GM23338 (cell line): ENCODE data around the gene FAM120A. TPM values are rescaled to one million over a fixed set of nuclear protein-coding genes. Genes with fewer than 3 reads are reported as not detected.

Experiments
- ATAC-seq: fragments of 200-7000 bp; cut with Tn5 transposase; 3 replicates; pipeline ENCODE4 v1.9.1; 2020
- DNase-seq: peaks from one replicate; pipeline ENCODE4 v3.0.0-alpha.2; 2015; ENCODE audit warnings: low spot score
- H2AFZ ChIP-seq: fragments of 200-600 bp; sonication (generic); 2 replicates; pipeline ENCODE4 v1.8.0; 2016; ENCODE audit warnings: antibody characterized with exemption, mild to moderate bottlenecking, moderate library complexity
- H3F3A ChIP-seq: fragments of 200-600 bp; sonication (generic); replicated peaks from 2 replicates; pipeline ENCODE4 v1.8.0; 2017; ENCODE audit warnings: antibody characterized with exemption, mixed run types, low read depth
- H3K27ac ChIP-seq: fragments of 200-600 bp; sonication (generic); 2 replicates; pipeline ENCODE4 v1.6.1; 2016; ENCODE audit warnings: low read depth
- H3K27me3 ChIP-seq: fragments of 200-600 bp; sonication (generic); 2 replicates; pipeline ENCODE4 v1.8.0; 2016; ENCODE audit warnings: mild to moderate bottlenecking, mixed run types, moderate library complexity; ENCODE audit not compliant: insufficient read depth
- H3K36me3 ChIP-seq: fragments of 200-600 bp; sonication (generic); 2 replicates; pipeline ENCODE4 v1.8.0; 2016; ENCODE audit warnings: mild to moderate bottlenecking; ENCODE audit not compliant: insufficient read depth
- H3K4me1 ChIP-seq: fragments of 200-600 bp; sonication (generic); 2 replicates; pipeline ENCODE4 v1.8.0; 2016; ENCODE audit warnings: mild to moderate bottlenecking, moderate library complexity; ENCODE audit not compliant: insufficient read depth
- H3K4me2 ChIP-seq: fragments of 200-600 bp; sonication (generic); 2 replicates; pipeline ENCODE4 v1.7.1; 2017; ENCODE audit warnings: mixed run types
- H3K4me3 ChIP-seq: fragments of 200-600 bp; sonication (generic); 2 replicates; pipeline ENCODE4 v1.6.1; 2016; ENCODE audit warnings: mixed run types
- H3K79me2 ChIP-seq: fragments of 200-600 bp; sonication (generic); replicated peaks from 2 replicates; pipeline ENCODE4 v1.8.0; 2017; ENCODE audit warnings: mild to moderate bottlenecking; ENCODE audit not compliant: insufficient read depth
- H3K9me2 ChIP-seq: fragments of 200-600 bp; sonication (generic); 2 replicates; pipeline ENCODE4 v1.8.0; 2017; ENCODE audit not compliant: insufficient read depth
- H4K20me1 ChIP-seq: fragments of 200-600 bp; sonication (generic); replicated peaks from 2 replicates; pipeline ENCODE4 v1.8.0; 2017; ENCODE audit warnings: mild to moderate bottlenecking; ENCODE audit not compliant: insufficient read depth
- H3K27ac Mint-ChIP-seq: 2 replicates; pipeline ENCODE4 v1.8.0; 2020; ENCODE audit warnings: inconsistent platforms, mild to moderate bottlenecking, moderate library complexity, mixed read lengths
- H3K27me3 Mint-ChIP-seq: 3 replicates; pipeline ENCODE4 v1.8.0; 2022; ENCODE audit warnings: low read depth, mild to moderate bottlenecking, moderate library complexity, mixed read lengths, inconsistent platforms; ENCODE audit not compliant: insufficient read depth, poor library complexity
- H3K36me3 Mint-ChIP-seq: 3 replicates; pipeline ENCODE4 v1.8.0; 2021; ENCODE audit warnings: low read depth, mild to moderate bottlenecking, inconsistent platforms, moderate library complexity, mixed read lengths
- H3K4me1 Mint-ChIP-seq: 3 replicates; pipeline ENCODE4 v1.8.0; 2020; ENCODE audit warnings: mild to moderate bottlenecking, inconsistent platforms, mixed read lengths
- H3K4me3 Mint-ChIP-seq: 3 replicates; pipeline ENCODE4 v1.8.0; 2021; ENCODE audit warnings: moderate library complexity, mild to moderate bottlenecking, inconsistent platforms, mixed read lengths
- H3K9me3 Mint-ChIP-seq: 3 replicates; pipeline ENCODE4 v1.8.0; 2020; ENCODE audit warnings: moderate library complexity, mild to moderate bottlenecking, inconsistent platforms, mixed read lengths
- CREB1 ChIP-seq: fragments of 250-450 bp; sonication (Bioruptor Pico); IDR thresholded peaks from 2 replicates; pipeline ENCODE4 v1.5.0; 2020; ENCODE audit warnings: low read depth, mild to moderate bottlenecking, moderate library complexity
- EZH2 ChIP-seq: fragments of 200-600 bp; sonication (generic); IDR thresholded peaks from one replicate; pipeline ENCODE4 v1.8.0; 2017; ENCODE audit warnings: antibody characterized with exemption, mild to moderate bottlenecking, low read depth; ENCODE audit not compliant: unreplicated experiment
- EZH2phosphoT487 ChIP-seq: fragments of 200-600 bp; sonication (generic); IDR thresholded peaks from one replicate; pipeline ENCODE4 v1.8.1; 2018; ENCODE audit warnings: antibody characterized with exemption; ENCODE audit not compliant: unreplicated experiment
- JUNB ChIP-seq: IDR thresholded peaks from one replicate; pipeline ENCODE4 v1.6.1; 2016; ENCODE audit warnings: antibody characterized with exemption; ENCODE audit not compliant: unreplicated experiment
- POLR2AphosphoS5 ChIP-seq: IDR thresholded peaks from 2 replicates; pipeline ENCODE4 v1.6.1; 2016; ENCODE audit warnings: antibody characterized with exemption, low read depth
- STAT1 ChIP-seq: IDR thresholded peaks from one replicate; pipeline ENCODE4 v1.6.1; 2016; ENCODE audit warnings: antibody characterized with exemption; ENCODE audit not compliant: unreplicated experiment
- ZNF114 ChIP-seq: fragments of 250-450 bp; sonication (Bioruptor Pico); IDR thresholded peaks from 2 replicates; pipeline ENCODE4 v1.5.0; 2020; ENCODE audit warnings: mild to moderate bottlenecking, moderate library complexity
- ZNF331 ChIP-seq: fragments of 250-450 bp; sonication (Bioruptor Pico); IDR thresholded peaks from 2 replicates; pipeline ENCODE4 v1.5.0; 2020; ENCODE audit warnings: low read depth, mild to moderate bottlenecking, moderate library complexity
- polyA plus RNA-seq: library from polyadenylated mRNA; unstranded; fragments of >200 nt; fragmentation: Nextera tagmentation; extraction: Ambion mirVana; gene quantifications from 2 replicates; pipeline ENCODE4 v1.2.1, GENCODE V29; 2016
- total RNA-seq: library from RNA; depleted of rRNA; stranded (reverse); fragments of >200 nt; shearing (Covaris generic); gene quantifications from 2 replicates; pipeline ENCODE4 v1.2.3, GENCODE V29; 2014
- TF ChIP-seq, protein P1 (sequence below): IDR thresholded peaks from 2 replicates; pipeline ENCODE4 v1.6.1; 2016; ENCODE audit warnings: antibody characterized with exemption
- TF ChIP-seq, protein P2 (sequence below): IDR thresholded peaks from one replicate; pipeline ENCODE4 v1.6.1; 2018; ENCODE audit warnings: antibody characterized with exemption; ENCODE audit not compliant: unreplicated experiment
- TF ChIP-seq, protein P3 (sequence below), 2 experiments: fragments of 200-600 bp in 1 of 2; sonication (generic) in 1 of 2; conservative IDR thresholded peaks; 2 replicates each; pipeline versions ENCODE4 v1.5.1 to v1.6.1; 2016 to 2017; ENCODE audit warnings: antibody characterized with exemption in 2 of 2, low read depth in 2 of 2, mild to moderate bottlenecking in 2 of 2, moderate library complexity in 1 of 2
- TF ChIP-seq, protein P4 (sequence below): fragments of 250-450 bp; sonication (Bioruptor Pico); IDR thresholded peaks from 2 replicates; pipeline ENCODE4 v1.5.0; 2020; ENCODE audit warnings: mild to moderate bottlenecking, moderate library complexity

The FAM120A gene
- total and polyA plus RNA-seq, 2 experiments from 2014 or later: 28.2 to 52.5 TPM

DNA sequence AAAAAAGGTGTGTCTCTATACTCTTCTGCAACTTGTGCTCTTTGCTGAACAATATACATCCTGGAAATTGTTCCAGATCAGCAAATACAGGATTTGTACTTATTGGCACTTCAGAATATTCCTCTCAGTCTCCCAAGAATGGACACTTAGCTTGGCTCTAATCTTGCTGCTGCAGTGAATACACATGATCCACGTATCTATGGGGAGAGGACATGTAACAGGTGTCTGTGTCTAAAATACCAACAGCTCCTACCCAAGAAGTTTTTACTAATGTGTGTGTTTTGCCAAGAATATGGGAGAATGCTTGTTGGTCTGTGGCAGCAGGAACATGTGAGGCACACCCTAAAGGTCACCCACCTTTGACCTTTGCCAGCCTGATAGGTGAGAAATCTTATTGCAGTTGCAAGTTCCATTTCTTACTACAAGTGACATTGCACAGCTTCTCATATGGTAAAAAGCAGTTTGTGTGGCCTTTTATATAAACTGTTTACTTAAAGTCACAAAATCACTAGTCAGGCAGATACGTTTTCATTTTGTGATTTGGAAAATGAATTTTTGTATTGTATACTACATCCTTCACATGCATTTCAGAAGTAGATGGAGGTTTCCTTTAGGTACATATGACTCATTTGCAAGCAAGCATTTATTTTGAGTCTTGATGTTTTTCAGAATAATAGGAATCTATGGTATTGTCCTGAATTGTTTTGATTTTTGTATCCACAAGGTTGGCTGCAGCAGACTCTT, 160.7 kb downstream of the FAM120A start:
- H3F3A ChIP-seq: peaks cover 5% of the 10 kb centered on the region; the same call in 1 of the 2 replicates
- H3K4me1 ChIP-seq: peaks cover 7% of the 10 kb centered on the region
- Mint-ChIP-seq H3K9me3 (peaks cover 8% of the 10 kb centered on the region; the same call in 2 of the 3 replicates), H3K27me3 (peaks cover 5% of the 10 kb centered on the region), H3K36me3 (peaks cover 9% of the 10 kb centered on the region; the same call in 2 of the 3 replicates), H3K4me1 (peaks cover 17% of the 10 kb centered on the region; the same call in 2 of the 3 replicates), H3K27ac (no peak overlapping the region), H3K4me3 (no peak overlapping the region)
- ATAC-seq (no peak), DNase-seq (no peak)
- no peaks in the 10 kb centered on the region for H3K36me3 ChIP-seq
- TF ChIP-seq ZNF114: no peak
- TF ChIP-seq, protein P1, sequence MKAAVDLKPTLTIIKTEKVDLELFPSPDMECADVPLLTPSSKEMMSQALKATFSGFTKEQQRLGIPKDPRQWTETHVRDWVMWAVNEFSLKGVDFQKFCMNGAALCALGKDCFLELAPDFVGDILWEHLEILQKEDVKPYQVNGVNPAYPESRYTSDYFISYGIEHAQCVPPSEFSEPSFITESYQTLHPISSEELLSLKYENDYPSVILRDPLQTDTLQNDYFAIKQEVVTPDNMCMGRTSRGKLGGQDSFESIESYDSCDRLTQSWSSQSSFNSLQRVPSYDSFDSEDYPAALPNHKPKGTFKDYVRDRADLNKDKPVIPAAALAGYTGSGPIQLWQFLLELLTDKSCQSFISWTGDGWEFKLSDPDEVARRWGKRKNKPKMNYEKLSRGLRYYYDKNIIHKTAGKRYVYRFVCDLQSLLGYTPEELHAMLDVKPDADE: no peak
- no peak for TF ChIP-seq EZH2phosphoT487
- no peak for TF ChIP-seq STAT1
- no peak for TF ChIP-seq POLR2AphosphoS5
- no peak for TF ChIP-seq CREB1
- TF ChIP-seq, protein P2, sequence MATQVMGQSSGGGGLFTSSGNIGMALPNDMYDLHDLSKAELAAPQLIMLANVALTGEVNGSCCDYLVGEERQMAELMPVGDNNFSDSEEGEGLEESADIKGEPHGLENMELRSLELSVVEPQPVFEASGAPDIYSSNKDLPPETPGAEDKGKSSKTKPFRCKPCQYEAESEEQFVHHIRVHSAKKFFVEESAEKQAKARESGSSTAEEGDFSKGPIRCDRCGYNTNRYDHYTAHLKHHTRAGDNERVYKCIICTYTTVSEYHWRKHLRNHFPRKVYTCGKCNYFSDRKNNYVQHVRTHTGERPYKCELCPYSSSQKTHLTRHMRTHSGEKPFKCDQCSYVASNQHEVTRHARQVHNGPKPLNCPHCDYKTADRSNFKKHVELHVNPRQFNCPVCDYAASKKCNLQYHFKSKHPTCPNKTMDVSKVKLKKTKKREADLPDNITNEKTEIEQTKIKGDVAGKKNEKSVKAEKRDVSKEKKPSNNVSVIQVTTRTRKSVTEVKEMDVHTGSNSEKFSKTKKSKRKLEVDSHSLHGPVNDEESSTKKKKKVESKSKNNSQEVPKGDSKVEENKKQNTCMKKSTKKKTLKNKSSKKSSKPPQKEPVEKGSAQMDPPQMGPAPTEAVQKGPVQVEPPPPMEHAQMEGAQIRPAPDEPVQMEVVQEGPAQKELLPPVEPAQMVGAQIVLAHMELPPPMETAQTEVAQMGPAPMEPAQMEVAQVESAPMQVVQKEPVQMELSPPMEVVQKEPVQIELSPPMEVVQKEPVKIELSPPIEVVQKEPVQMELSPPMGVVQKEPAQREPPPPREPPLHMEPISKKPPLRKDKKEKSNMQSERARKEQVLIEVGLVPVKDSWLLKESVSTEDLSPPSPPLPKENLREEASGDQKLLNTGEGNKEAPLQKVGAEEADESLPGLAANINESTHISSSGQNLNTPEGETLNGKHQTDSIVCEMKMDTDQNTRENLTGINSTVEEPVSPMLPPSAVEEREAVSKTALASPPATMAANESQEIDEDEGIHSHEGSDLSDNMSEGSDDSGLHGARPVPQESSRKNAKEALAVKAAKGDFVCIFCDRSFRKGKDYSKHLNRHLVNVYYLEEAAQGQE: no peak
- TF ChIP-seq, protein P3, sequence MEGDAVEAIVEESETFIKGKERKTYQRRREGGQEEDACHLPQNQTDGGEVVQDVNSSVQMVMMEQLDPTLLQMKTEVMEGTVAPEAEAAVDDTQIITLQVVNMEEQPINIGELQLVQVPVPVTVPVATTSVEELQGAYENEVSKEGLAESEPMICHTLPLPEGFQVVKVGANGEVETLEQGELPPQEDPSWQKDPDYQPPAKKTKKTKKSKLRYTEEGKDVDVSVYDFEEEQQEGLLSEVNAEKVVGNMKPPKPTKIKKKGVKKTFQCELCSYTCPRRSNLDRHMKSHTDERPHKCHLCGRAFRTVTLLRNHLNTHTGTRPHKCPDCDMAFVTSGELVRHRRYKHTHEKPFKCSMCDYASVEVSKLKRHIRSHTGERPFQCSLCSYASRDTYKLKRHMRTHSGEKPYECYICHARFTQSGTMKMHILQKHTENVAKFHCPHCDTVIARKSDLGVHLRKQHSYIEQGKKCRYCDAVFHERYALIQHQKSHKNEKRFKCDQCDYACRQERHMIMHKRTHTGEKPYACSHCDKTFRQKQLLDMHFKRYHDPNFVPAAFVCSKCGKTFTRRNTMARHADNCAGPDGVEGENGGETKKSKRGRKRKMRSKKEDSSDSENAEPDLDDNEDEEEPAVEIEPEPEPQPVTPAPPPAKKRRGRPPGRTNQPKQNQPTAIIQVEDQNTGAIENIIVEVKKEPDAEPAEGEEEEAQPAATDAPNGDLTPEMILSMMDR (conservative IDR thresholded peaks at IDR 0.05; ENCODE audit: low read depth in 2 of 2): no peak
- no peak for TF ChIP-seq EZH2
- TF ChIP-seq, protein P4, sequence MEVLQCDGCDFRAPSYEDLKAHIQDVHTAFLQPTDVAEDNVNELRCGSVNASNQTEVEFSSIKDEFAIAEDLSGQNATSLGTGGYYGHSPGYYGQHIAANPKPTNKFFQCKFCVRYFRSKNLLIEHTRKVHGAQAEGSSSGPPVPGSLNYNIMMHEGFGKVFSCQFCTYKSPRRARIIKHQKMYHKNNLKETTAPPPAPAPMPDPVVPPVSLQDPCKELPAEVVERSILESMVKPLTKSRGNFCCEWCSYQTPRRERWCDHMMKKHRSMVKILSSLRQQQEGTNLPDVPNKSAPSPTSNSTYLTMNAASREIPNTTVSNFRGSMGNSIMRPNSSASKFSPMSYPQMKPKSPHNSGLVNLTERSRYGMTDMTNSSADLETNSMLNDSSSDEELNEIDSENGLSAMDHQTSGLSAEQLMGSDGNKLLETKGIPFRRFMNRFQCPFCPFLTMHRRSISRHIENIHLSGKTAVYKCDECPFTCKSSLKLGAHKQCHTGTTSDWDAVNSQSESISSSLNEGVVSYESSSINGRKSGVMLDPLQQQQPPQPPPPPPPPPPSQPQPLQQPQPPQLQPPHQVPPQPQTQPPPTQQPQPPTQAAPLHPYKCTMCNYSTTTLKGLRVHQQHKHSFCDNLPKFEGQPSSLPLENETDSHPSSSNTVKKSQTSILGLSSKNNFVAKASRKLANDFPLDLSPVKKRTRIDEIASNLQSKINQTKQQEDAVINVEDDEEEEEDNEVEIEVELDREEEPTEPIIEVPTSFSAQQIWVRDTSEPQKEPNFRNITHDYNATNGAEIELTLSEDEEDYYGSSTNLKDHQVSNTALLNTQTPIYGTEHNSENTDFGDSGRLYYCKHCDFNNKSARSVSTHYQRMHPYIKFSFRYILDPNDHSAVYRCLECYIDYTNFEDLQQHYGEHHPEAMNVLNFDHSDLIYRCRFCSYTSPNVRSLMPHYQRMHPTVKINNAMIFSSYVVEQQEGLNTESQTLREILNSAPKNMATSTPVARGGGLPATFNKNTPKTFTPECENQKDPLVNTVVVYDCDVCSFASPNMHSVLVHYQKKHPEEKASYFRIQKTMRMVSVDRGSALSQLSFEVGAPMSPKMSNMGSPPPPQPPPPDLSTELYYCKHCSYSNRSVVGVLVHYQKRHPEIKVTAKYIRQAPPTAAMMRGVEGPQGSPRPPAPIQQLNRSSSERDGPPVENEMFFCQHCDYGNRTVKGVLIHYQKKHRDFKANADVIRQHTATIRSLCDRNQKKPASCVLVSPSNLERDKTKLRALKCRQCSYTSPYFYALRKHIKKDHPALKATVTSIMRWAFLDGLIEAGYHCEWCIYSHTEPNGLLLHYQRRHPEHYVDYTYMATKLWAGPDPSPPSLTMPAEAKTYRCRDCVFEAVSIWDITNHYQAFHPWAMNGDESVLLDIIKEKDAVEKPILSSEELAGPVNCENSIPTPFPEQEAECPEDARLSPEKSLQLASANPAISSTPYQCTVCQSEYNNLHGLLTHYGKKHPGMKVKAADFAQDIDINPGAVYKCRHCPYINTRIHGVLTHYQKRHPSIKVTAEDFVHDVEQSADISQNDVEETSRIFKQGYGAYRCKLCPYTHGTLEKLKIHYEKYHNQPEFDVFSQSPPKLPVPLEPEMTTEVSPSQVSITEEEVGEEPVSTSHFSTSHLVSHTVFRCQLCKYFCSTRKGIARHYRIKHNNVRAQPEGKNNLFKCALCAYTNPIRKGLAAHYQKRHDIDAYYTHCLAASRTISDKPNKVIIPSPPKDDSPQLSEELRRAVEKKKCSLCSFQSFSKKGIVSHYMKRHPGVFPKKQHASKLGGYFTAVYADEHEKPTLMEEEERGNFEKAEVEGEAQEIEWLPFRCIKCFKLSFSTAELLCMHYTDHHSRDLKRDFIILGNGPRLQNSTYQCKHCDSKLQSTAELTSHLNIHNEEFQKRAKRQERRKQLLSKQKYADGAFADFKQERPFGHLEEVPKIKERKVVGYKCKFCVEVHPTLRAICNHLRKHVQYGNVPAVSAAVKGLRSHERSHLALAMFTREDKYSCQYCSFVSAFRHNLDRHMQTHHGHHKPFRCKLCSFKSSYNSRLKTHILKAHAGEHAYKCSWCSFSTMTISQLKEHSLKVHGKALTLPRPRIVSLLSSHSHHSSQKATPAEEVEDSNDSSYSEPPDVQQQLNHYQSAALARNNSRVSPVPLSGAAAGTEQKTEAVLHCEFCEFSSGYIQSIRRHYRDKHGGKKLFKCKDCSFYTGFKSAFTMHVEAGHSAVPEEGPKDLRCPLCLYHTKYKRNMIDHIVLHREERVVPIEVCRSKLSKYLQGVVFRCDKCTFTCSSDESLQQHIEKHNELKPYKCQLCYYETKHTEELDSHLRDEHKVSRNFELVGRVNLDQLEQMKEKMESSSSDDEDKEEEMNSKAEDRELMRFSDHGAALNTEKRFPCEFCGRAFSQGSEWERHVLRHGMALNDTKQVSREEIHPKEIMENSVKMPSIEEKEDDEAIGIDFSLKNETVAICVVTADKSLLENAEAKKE (CRISPR knock-in tag): no peak
- no peak for TF ChIP-seq JUNB
- no peak for TF ChIP-seq ZNF331 (CRISPR knock-in tag)
- peaks cover 26% of the 10 kb centered on the region for H3K79me2 ChIP-seq
- H4K20me1 ChIP-seq: no peaks in the 10 kb centered on the region
- H3K27ac ChIP-seq: no peak overlapping the region
- H3K27me3 ChIP-seq: no peaks in the 10 kb centered on the region
- no peak overlapping the region for H3K4me2 ChIP-seq
- H2AFZ ChIP-seq: no peak overlapping the region
- H3K4me3 ChIP-seq: no peak overlapping the region
- H3K9me2 ChIP-seq: 0 out of 2 replicates have a peak, but pooled peaks cover 7% of the 10 kb centered on the region
